Amniotic epithelial cell (primary cell): ENCODE results near the gene NUDCD3.

ENCODE experiments used
- DNase-seq: peaks from one replicate; pipeline ENCODE4 v3.0.0-alpha.2; 2010; ENCODE audit warnings: low read depth

NUDCD3 gene

GRCh38 chr7:44477938-44478337 lies 12.5 kb downstream of the NUDCD3 start:
- DNase-seq, result no peak

GRCh38 chr7:44477063-44477830 lies 13.2 kb downstream of the NUDCD3 start:
- DNase-seq, result peak; percentile 89

GRCh38 chr7:44476313-44476712 lies 14.1 kb downstream of the NUDCD3 start:
- DNase-seq, result no peak

- peak; percentile 62 for DNase-seq
Observed at GRCh38 chr7:44473295-44473694, 17.2 kb downstream of the NUDCD3 start.

GRCh38 chr7:44472843-44473242 lies 17.6 kb downstream of the NUDCD3 start:
- DNase-seq, result no peak

- peak; percentile 37 for DNase-seq
Observed at GRCh38 chr7:44471850-44472249, 18.6 kb downstream of the NUDCD3 start.

- DNase-seq, result no peak
Observed at GRCh38 chr7:44471436-44471835, 19.0 kb downstream of the NUDCD3 start.

- no peak for DNase-seq
Observed at GRCh38 chr7:44470628-44471245, 19.7 kb downstream of the NUDCD3 start.

GRCh38 chr7:44470135-44470479 lies 20.4 kb downstream of the NUDCD3 start:
- peak; percentile 63 for DNase-seq

- DNase-seq, result no peak
Observed at GRCh38 chr7:44469461-44470134, 20.9 kb downstream of the NUDCD3 start.

- DNase-seq, result no peak
Observed at GRCh38 chr7:44467217-44467548, 23.3 kb downstream of the NUDCD3 start.

- peak; percentile 27 for DNase-seq
Observed at GRCh38 chr7:44466300-44467216, 23.9 kb downstream of the NUDCD3 start.

- DNase-seq, result no peak
Observed at GRCh38 chr7:44465490-44465889, 25.0 kb downstream of the NUDCD3 start.

- no peak for DNase-seq
Observed at GRCh38 chr7:44463169-44463808, 27.2 kb downstream of the NUDCD3 start.

- peak; percentile 42 for DNase-seq
Observed at GRCh38 chr7:44461387-44461786, 29.1 kb downstream of the NUDCD3 start.

- no peak for DNase-seq
Observed at GRCh38 chr7:44460325-44460724, 30.1 kb downstream of the NUDCD3 start.

- DNase-seq, result no peak
Observed at GRCh38 chr7:44455155-44455554, 35.3 kb downstream of the NUDCD3 start.

GRCh38 chr7:44454348-44454747 lies 36.1 kb downstream of the NUDCD3 start:
- no peak for DNase-seq

GRCh38 chr7:44451123-44451522 lies 39.3 kb downstream of the NUDCD3 start:
- no peak for DNase-seq

GRCh38 chr7:44449584-44449928 lies 40.9 kb downstream of the NUDCD3 start:
- no peak for DNase-seq

GRCh38 chr7:44448922-44449583 lies 41.4 kb downstream of the NUDCD3 start:
- DNase-seq, result no peak
